HG03139 (cell line): Measurements from ENCODE around the gene HIGD2A.

Experiments used
- ATAC-seq: cut with Tn5 transposase; IDR thresholded peaks from one replicate; pipeline ENCODE4 v1.9.1; 2021; ENCODE audit not compliant: unreplicated experiment

HIGD2A gene

GRCh38 chr5:176415240-176415951 lies 26.8 kb downstream of the HIGD2A start:
- ATAC-seq: no peak

GRCh38 chr5:176415952-176416924 lies 27.7 kb downstream of the HIGD2A start, which contains the start of gene CLTB:
TSS of gene CLTB (minus strand) at chr5:176416539. CDS start at chr5:176416363, 176 bp downstream.
- ATAC-seq: peak; percentile 90

- no peak for ATAC-seq
Observed at GRCh38 chr5:176416965-176417364, 28.4 kb downstream of the HIGD2A start.

GRCh38 chr5:176418251-176418650 lies 29.7 kb downstream of the HIGD2A start:
- no peak for ATAC-seq

- ATAC-seq: no peak
Observed at GRCh38 chr5:176420086-176420485, 31.5 kb downstream of the HIGD2A start.

- ATAC-seq: no peak
Observed at GRCh38 chr5:176420972-176421544, 32.5 kb downstream of the HIGD2A start.

GRCh38 chr5:176424181-176424580 lies 35.6 kb downstream of the HIGD2A start:
- no peak for ATAC-seq

GRCh38 chr5:176425138-176425537 lies 36.6 kb downstream of the HIGD2A start:
- no peak for ATAC-seq

GRCh38 chr5:176425791-176426190 lies 37.2 kb downstream of the HIGD2A start:
- ATAC-seq: no peak

GRCh38 chr5:176426876-176427275 lies 38.3 kb downstream of the HIGD2A start:
- no peak for ATAC-seq

GRCh38 chr5:176427971-176428370 lies 39.4 kb downstream of the HIGD2A start:
- ATAC-seq: no peak

GRCh38 chr5:176429972-176430371 lies 41.4 kb downstream of the HIGD2A start:
- no peak for ATAC-seq

GRCh38 chr5:176432707-176433106 lies 44.2 kb downstream of the HIGD2A start:
- no peak for ATAC-seq

- no peak for ATAC-seq
Observed at GRCh38 chr5:176436656-176437055, 48.1 kb downstream of the HIGD2A start.

- ATAC-seq: no peak
Observed at GRCh38 chr5:176438959-176439757, 50.6 kb downstream of the HIGD2A start.
